Measurements from ENCODE around the gene PRPH. TPM values are rescaled to one million over a fixed set of nuclear protein-coding genes. Genes with fewer than 3 reads are reported as not detected.

Gene PRPH
- total and polyA plus RNA-seq, 10 of the 15 experiments (the other 5 are each of a cell fraction or from before 2014, with no cell fraction given) = 0.09 to 0.45 (median 0.19) TPM; not detected in 3

GRCh38 chr12:49283541-49284429 lies 11.2 kb upstream of the PRPH start:
- RAD21 ChIA-PET (ENCODE audit: unreplicated experiment) = interaction anchor here (1.6 kb wide), 1 partner anchor 64 kb away, joined by 4 read pairs; no protein-coding TSS in a partner anchor
- intact Hi-C loops (cut with micrococcal nuclease; ENCODE audit: unreplicated experiment) (no loop called here), in situ Hi-C loops (cut with MboI) (no loop called here)
- ATAC-seq (no peak), FAIRE-seq (no peak), DNase-seq (ENCODE audit: low read depth, low spot score) (no peak)
- Histone ChIP-seq H3K36me3 (ENCODE audit: control insufficient read depth in 2 of 2, insufficient read depth in 2 of 2, low read length in 1 of 2) (no peaks in the 10 kb centered on the region), H2AFZ (ENCODE audit: control insufficient read depth, low read depth, low read length) (no peak overlapping the region), H3K4me3 (no peak overlapping the region), H3K27ac (ENCODE audit: control insufficient read depth, insufficient read depth) (no peak overlapping the region), H4K20me1 (ENCODE audit: control insufficient read depth, insufficient read depth) (no peaks in the 10 kb centered on the region), H3K27me3 (replicated peaks in 1 of 2; ENCODE audit: control insufficient read depth in 2 of 2, insufficient read depth in 2 of 2, low read length in 1 of 2) (peaks cover 0 to 2% of the 10 kb centered on the region in 2 experiments; a peak in 2 of 4 replicates), H3K4me2 (ENCODE audit: control insufficient read depth, insufficient read depth) (no peak overlapping the region), H3K9ac (ENCODE audit: control insufficient read depth, insufficient read depth, low read length) (no peak overlapping the region), H3K4me1 (ENCODE audit: control insufficient read depth, insufficient read depth, low read length) (no peaks in the 10 kb centered on the region), H3K79me2 (ENCODE audit: control insufficient read depth, insufficient read depth, low read length) (no peaks in the 10 kb centered on the region), H3K9me3 (replicated peaks; ENCODE audit: control insufficient read depth, insufficient read depth, low read length) (no peaks in the 10 kb centered on the region)
- CTCF ChIA-PET = interaction anchor here (14.2 to 16.2 kb wide), 2 partner anchors 59 to 66 kb away, joined by 139 to 231 read pairs; partner anchors contain the start of gene DNAJC22
- WGBS (ENCODE audit: insufficient coverage, insufficient replicate concordance, low lambda C conversion rate, missing lambda C conversion rate) = 51% methylated on average over 25 of the region's 25 CpGs
- TF ChIP-seq SP1 (IDR thresholded peaks at IDR 0.05; ENCODE audit: low read depth, low read length) (no peak), BCL3 (IDR thresholded peaks at IDR 0.05; ENCODE audit: borderline replicate concordance, insufficient read depth, low read depth, low read length, poor library complexity, severe bottlenecking) (no peak), IKZF2 (IDR thresholded peaks at IDR 0.05) (no peak), ASH2L (IDR thresholded peaks at IDR 0.05; ENCODE audit: borderline replicate concordance, low read depth) (no peak), MYB (IDR thresholded peaks at IDR 0.05; ENCODE audit: borderline replicate concordance, low read depth, low read length) (no peak), YBX1 (IDR thresholded peaks at IDR 0.05) (no peak), POLR2AphosphoS2 (IDR thresholded peaks at IDR 0.05; ENCODE audit: low read depth, low read length) (no peak), ZBTB33 (IDR thresholded peaks at IDR 0.05) (no peak), RAD51 (IDR thresholded peaks at IDR 0.05) (no peak), BHLHE40 (IDR thresholded peaks at IDR 0.05; ENCODE audit: borderline replicate concordance in 1 of 2, low read depth in 2 of 2, low read length in 1 of 2) (no peak)
- SMC1A ChIA-PET (ENCODE audit: uncharacterized antibody, unreplicated experiment) = interaction anchor here (0.6 kb wide), 1 partner anchor 147 kb away, joined by 3 read pairs; no protein-coding TSS in a partner anchor
- no TSS peak for BruUV-seq (replicated peaks)
- POLR2A ChIA-PET = no interaction called here
